Liver (tissue), 9 donors: Measurements from ENCODE around the gene HLA-DRB5. TPM values are rescaled to one million over a fixed set of nuclear protein-coding genes. Genes with fewer than 3 reads are reported as not detected.

Experiments used
- DNase-seq: peaks from one replicate; pipeline ENCODE4 v3.0.0-alpha.2; 2017; ENCODE audit warnings: low spot score
- H3K27ac ChIP-seq, 2 donors: one replicate each; pipeline ENCODE4 v1.7.0; 2013; ENCODE audit warnings: inconsistent platforms in 2 of 2, low read length in 2 of 2, control low read depth in 1 of 2, low read depth in 1 of 2, mild to moderate bottlenecking in 1 of 2
- H3K27me3 ChIP-seq, 4 donors: one replicate each; pipeline versions ENCODE4 v1.6.1 to v1.7.0; 2013; ENCODE audit warnings: low read length in 3 of 4, inconsistent platforms in 1 of 4, mild to moderate bottlenecking in 1 of 4, moderate library complexity in 1 of 4; ENCODE audit not compliant: control insufficient read depth in 4 of 4, insufficient read depth in 4 of 4
- H3K36me3 ChIP-seq, 4 donors: one replicate each; pipeline versions ENCODE4 v1.6.1 to v1.7.0; 2013; ENCODE audit warnings: low read length in 3 of 4, mild to moderate bottlenecking in 3 of 4, low read depth in 1 of 4, moderate library complexity in 1 of 4; ENCODE audit not compliant: control insufficient read depth in 4 of 4, insufficient read depth in 3 of 4
- H3K4me1 ChIP-seq, 4 donors: one replicate each; pipeline versions ENCODE4 v1.6.1 to v1.7.0; 2013; ENCODE audit warnings: low read length in 3 of 4, mild to moderate bottlenecking in 3 of 4, moderate library complexity in 1 of 4; ENCODE audit not compliant: control insufficient read depth in 4 of 4, insufficient read depth in 4 of 4
- H3K4me3 ChIP-seq, 3 donors: one replicate each; pipeline versions ENCODE4 v1.6.1 to v1.7.0; 2013; ENCODE audit warnings: low read length in 3 of 3, control low read depth in 1 of 3, low read depth in 1 of 3, mild to moderate bottlenecking in 1 of 3
- H3K9ac ChIP-seq, 2 donors: one replicate each; pipeline ENCODE4 v1.7.0; 2013; ENCODE audit warnings: low read length in 2 of 2, mild to moderate bottlenecking in 2 of 2, moderate library complexity in 2 of 2, control low read depth in 1 of 2, low read depth in 1 of 2
- H3K9me3 ChIP-seq, 4 donors: one replicate each; pipeline versions ENCODE4 v1.6.1 to v1.7.0; 2013; ENCODE audit warnings: low read length in 3 of 4; ENCODE audit not compliant: control insufficient read depth in 4 of 4
- EGR1 ChIP-seq, 2 donors: IDR thresholded peaks; 2 replicates each; pipeline ENCODE4 v1.6.1; 2016 to 2018; ENCODE audit warnings: antibody characterized with exemption in 2 of 2, low read depth in 2 of 2
- FOXA1 ChIP-seq: IDR thresholded peaks from 2 replicates; pipeline ENCODE4 v1.6.1; 2016; ENCODE audit warnings: antibody characterized with exemption
- FOXA2 ChIP-seq: IDR thresholded peaks from 2 replicates; pipeline ENCODE4 v1.6.1; 2016; ENCODE audit warnings: antibody characterized with exemption
- GABPA ChIP-seq, 2 donors: IDR thresholded peaks in 1 of 2; conservative IDR thresholded peaks in 1 of 2; 2 replicates each; pipeline ENCODE4 v1.6.1; 2016; ENCODE audit warnings: antibody characterized with exemption in 2 of 2, mild to moderate bottlenecking in 1 of 2, moderate library complexity in 1 of 2
- HNF4A ChIP-seq, 2 donors: conservative IDR thresholded peaks; 2 replicates each; pipeline ENCODE4 v1.6.1; 2016; ENCODE audit warnings: antibody characterized with exemption in 2 of 2, mild to moderate bottlenecking in 2 of 2
- HNF4G ChIP-seq: IDR thresholded peaks from 2 replicates; pipeline ENCODE4 v1.6.1; 2016; ENCODE audit warnings: antibody characterized with exemption
- JUND ChIP-seq, 2 donors: IDR thresholded peaks; 2 replicates each; pipeline ENCODE4 v1.6.1; 2016; ENCODE audit warnings: antibody characterized with exemption in 2 of 2
- NR2F2 ChIP-seq: IDR thresholded peaks from 2 replicates; pipeline ENCODE4 v1.6.1; 2016; ENCODE audit warnings: antibody characterized with exemption
- RAD21 ChIP-seq, 2 donors: IDR thresholded peaks; 2 replicates each; pipeline ENCODE4 v1.6.1; 2016; ENCODE audit warnings: antibody characterized with exemption in 2 of 2, mild to moderate bottlenecking in 2 of 2
- RXRA ChIP-seq, 2 donors: IDR thresholded peaks; 2 replicates each; pipeline ENCODE4 v1.6.1; 2017 to 2018; ENCODE audit warnings: antibody characterized with exemption in 2 of 2, mild to moderate bottlenecking in 1 of 2
- SP1 ChIP-seq: IDR thresholded peaks from 2 replicates; pipeline ENCODE4 v1.6.1; 2018; ENCODE audit warnings: antibody characterized with exemption, mild to moderate bottlenecking
- TAF1 ChIP-seq: conservative IDR thresholded peaks from 2 replicates; pipeline ENCODE4 v1.6.1; 2016; ENCODE audit warnings: antibody characterized with exemption, mild to moderate bottlenecking
- YY1 ChIP-seq: IDR thresholded peaks from 2 replicates; pipeline ENCODE4 v1.6.1; 2016; ENCODE audit warnings: antibody characterized with exemption, mild to moderate bottlenecking
- WGBS: extraction: QIAGEN DNeasy Blood & Tissue Kit; methylation state at CpG from one replicate; pipeline ENCODE4 v1.1.7; 2013; 5-methylcytosine and 5-hydroxymethylcytosine counted together
- polyA plus RNA-seq, 2 donors: library from polyadenylated mRNA; stranded (reverse) in 1 of 2; unstranded in 1 of 2; fragments of 200-250 nt in 1 of 2; fragments of >200 nt in 1 of 2; fragmentation: Nextera tagmentation in 1 of 2; extraction: Ambion mirVana in 1 of 2; gene quantifications; one replicate each; pipeline versions ENCODE4 v1.2.1 to v1.2.3, GENCODE V29; 2013 to 2015
- total RNA-seq, 2 donors: library from RNA; depleted of rRNA; stranded (reverse); fragments of >200 nt; gene quantifications; one replicate each; pipeline ENCODE4 v1.2.3, GENCODE V29; 2014
- TF ChIP-seq, protein P1 (sequence below): IDR thresholded peaks from 2 replicates; pipeline ENCODE4 v1.6.1; 2016; ENCODE audit warnings: antibody characterized with exemption
- TF ChIP-seq, protein P2 (sequence below): fragments of 150-350 bp; IDR thresholded peaks from 2 replicates; pipeline ENCODE4 v1.5.1; 2017; ENCODE audit warnings: improper control_type of control experiment, low read depth, low read length; ENCODE audit not compliant: missing input control
- TF ChIP-seq, protein P3 (sequence below): IDR thresholded peaks from 2 replicates; pipeline ENCODE4 v1.6.1; 2016; ENCODE audit warnings: antibody characterized with exemption
- TF ChIP-seq, protein P4 (sequence below): IDR thresholded peaks from 2 replicates; pipeline ENCODE4 v1.6.1; 2016; ENCODE audit warnings: antibody characterized with exemption, mild to moderate bottlenecking
- TF ChIP-seq, protein P5 (sequence below): IDR thresholded peaks from 2 replicates; pipeline ENCODE4 v1.6.1; 2016; ENCODE audit warnings: antibody characterized with exemption
- donor health status: healthy.
- donor health status: healthy.
- donor health status: healthy.
- donor health status: healthy.
- donor health status: healthy.

HLA-DRB5 gene
- total and polyA plus RNA-seq, 4 donors, result 0.36 to 42.9 (median 2.8) TPM

DNA sequence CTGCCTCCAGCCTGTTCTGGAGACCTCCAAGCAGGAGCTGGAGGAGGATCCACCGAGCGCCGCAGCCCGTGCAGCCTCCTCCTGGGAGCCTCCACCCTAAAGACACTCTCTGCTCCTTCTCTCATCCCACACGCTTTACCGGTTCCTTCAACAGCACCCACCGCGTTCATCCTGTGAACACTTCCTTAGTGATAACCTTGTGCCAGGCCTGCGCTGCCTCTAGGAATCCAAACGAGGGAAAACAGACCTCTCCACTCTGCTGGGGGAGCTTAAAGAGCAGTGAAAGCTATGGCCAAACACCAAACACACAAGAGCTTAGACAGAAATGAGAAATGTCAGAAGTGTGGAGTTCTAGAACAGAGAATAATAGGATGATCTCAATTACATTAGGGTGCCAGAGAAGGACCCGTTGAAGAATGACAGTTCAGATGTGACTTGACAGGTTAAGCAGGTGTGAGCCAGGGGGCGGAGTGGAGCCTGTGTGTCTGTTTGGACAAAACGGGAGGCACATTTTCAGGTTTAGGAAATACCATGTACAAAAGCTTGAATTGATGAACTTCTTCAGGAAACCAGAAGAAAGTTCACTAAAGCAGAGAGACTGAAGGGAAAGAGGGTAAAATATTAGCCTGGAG, 28.5 kb upstream of the HLA-DRB5 start:
- TF ChIP-seq YY1 (no peak), HNF4G (no peak), RXRA (IDR thresholded peaks at IDR 0.05) (no peak), FOXA2 (no peak), FOXA1 (no peak), EGR1 (IDR thresholded peaks at IDR 0.05; ENCODE audit: low read depth in 2 of 2) (no peak), RAD21 (IDR thresholded peaks at IDR 0.05) (no peak), GABPA (IDR thresholded peaks at IDR 0.05 in 1 of 2, conservative IDR thresholded peaks at IDR 0.05 in 1 of 2) (no peak), SP1 (no peak), NR2F2 (no peak), TAF1 (no peak), HNF4A (conservative IDR thresholded peaks at IDR 0.05) (no peak), JUND (IDR thresholded peaks at IDR 0.05) (no peak)
- TF ChIP-seq, protein P1, sequence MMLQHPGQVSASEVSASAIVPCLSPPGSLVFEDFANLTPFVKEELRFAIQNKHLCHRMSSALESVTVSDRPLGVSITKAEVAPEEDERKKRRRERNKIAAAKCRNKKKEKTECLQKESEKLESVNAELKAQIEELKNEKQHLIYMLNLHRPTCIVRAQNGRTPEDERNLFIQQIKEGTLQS, result no peak
- TF ChIP-seq, protein P2, sequence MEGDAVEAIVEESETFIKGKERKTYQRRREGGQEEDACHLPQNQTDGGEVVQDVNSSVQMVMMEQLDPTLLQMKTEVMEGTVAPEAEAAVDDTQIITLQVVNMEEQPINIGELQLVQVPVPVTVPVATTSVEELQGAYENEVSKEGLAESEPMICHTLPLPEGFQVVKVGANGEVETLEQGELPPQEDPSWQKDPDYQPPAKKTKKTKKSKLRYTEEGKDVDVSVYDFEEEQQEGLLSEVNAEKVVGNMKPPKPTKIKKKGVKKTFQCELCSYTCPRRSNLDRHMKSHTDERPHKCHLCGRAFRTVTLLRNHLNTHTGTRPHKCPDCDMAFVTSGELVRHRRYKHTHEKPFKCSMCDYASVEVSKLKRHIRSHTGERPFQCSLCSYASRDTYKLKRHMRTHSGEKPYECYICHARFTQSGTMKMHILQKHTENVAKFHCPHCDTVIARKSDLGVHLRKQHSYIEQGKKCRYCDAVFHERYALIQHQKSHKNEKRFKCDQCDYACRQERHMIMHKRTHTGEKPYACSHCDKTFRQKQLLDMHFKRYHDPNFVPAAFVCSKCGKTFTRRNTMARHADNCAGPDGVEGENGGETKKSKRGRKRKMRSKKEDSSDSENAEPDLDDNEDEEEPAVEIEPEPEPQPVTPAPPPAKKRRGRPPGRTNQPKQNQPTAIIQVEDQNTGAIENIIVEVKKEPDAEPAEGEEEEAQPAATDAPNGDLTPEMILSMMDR, result no peak
- TF ChIP-seq, protein P3, sequence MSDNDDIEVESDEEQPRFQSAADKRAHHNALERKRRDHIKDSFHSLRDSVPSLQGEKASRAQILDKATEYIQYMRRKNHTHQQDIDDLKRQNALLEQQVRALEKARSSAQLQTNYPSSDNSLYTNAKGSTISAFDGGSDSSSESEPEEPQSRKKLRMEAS, result no peak
- TF ChIP-seq, protein P4, sequence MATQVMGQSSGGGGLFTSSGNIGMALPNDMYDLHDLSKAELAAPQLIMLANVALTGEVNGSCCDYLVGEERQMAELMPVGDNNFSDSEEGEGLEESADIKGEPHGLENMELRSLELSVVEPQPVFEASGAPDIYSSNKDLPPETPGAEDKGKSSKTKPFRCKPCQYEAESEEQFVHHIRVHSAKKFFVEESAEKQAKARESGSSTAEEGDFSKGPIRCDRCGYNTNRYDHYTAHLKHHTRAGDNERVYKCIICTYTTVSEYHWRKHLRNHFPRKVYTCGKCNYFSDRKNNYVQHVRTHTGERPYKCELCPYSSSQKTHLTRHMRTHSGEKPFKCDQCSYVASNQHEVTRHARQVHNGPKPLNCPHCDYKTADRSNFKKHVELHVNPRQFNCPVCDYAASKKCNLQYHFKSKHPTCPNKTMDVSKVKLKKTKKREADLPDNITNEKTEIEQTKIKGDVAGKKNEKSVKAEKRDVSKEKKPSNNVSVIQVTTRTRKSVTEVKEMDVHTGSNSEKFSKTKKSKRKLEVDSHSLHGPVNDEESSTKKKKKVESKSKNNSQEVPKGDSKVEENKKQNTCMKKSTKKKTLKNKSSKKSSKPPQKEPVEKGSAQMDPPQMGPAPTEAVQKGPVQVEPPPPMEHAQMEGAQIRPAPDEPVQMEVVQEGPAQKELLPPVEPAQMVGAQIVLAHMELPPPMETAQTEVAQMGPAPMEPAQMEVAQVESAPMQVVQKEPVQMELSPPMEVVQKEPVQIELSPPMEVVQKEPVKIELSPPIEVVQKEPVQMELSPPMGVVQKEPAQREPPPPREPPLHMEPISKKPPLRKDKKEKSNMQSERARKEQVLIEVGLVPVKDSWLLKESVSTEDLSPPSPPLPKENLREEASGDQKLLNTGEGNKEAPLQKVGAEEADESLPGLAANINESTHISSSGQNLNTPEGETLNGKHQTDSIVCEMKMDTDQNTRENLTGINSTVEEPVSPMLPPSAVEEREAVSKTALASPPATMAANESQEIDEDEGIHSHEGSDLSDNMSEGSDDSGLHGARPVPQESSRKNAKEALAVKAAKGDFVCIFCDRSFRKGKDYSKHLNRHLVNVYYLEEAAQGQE, result no peak
- TF ChIP-seq, protein P5, sequence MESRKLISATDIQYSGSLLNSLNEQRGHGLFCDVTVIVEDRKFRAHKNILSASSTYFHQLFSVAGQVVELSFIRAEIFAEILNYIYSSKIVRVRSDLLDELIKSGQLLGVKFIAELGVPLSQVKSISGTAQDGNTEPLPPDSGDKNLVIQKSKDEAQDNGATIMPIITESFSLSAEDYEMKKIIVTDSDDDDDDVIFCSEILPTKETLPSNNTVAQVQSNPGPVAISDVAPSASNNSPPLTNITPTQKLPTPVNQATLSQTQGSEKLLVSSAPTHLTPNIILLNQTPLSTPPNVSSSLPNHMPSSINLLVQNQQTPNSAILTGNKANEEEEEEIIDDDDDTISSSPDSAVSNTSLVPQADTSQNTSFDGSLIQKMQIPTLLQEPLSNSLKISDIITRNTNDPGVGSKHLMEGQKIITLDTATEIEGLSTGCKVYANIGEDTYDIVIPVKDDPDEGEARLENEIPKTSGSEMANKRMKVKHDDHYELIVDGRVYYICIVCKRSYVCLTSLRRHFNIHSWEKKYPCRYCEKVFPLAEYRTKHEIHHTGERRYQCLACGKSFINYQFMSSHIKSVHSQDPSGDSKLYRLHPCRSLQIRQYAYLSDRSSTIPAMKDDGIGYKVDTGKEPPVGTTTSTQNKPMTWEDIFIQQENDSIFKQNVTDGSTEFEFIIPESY, result no peak
- 36% methylated on average over 12 of the region's 13 CpGs for WGBS
- no peaks in the 10 kb centered on the region for H3K9me3 ChIP-seq
- H3K4me1 ChIP-seq, result no peaks in the 10 kb centered on the region
- H3K36me3 ChIP-seq, result no peaks in the 10 kb centered on the region
- no peak overlapping the region for H3K27ac ChIP-seq
- H3K27me3 ChIP-seq, result no peaks in the 10 kb centered on the region
- H3K4me3 ChIP-seq, result no peak overlapping the region
- H3K9ac ChIP-seq, result no peak overlapping the region
- DNase-seq, result no peak
